ENCODE data around the gene SNRPE.
"Not testable (repeated sequence)": the region's sequence is repeated elsewhere in the genome, so short reads cannot be mapped to it uniquely, and the experiment has no call there.

Gene SNRPE

GRCh38 chr1:203839081-203839480 lies 22.3 kb upstream of the SNRPE start:
- FAIRE-seq (no peak), DNase-seq (ENCODE audit: insufficient read length, low spot score) (no peak)
- TF ChIP-seq PAX5 (IDR thresholded peaks at IDR 0.05; ENCODE audit: insufficient read depth, low read length, severe bottlenecking): no peak
- TF ChIP-seq POU2F2 (IDR thresholded peaks at IDR 0.05; ENCODE audit: low read depth, low read length): no peak
- TF ChIP-seq SPI1 (IDR thresholded peaks at IDR 0.05; ENCODE audit: low read depth, low read length): no peak
- TF ChIP-seq POLR2AphosphoS5 (IDR thresholded peaks at IDR 0.05; ENCODE audit: low read depth, low read length): no peak
- no peak for TF ChIP-seq POLR2A (IDR thresholded peaks at IDR 0.05; ENCODE audit: low read depth, low read length)
- no peak for TF ChIP-seq TAF1 (IDR thresholded peaks at IDR 0.05; ENCODE audit: low read depth, low read length)

- FAIRE-seq (no peak), DNase-seq (ENCODE audit: insufficient read length, low spot score) (no peak)
- no peak for TF ChIP-seq TAF1 (IDR thresholded peaks at IDR 0.05; ENCODE audit: low read depth, low read length)
- TF ChIP-seq PAX5 (IDR thresholded peaks at IDR 0.05; ENCODE audit: insufficient read depth, low read length, severe bottlenecking): no peak
- TF ChIP-seq POLR2A (IDR thresholded peaks at IDR 0.05; ENCODE audit: low read depth, low read length): no peak
- TF ChIP-seq POLR2AphosphoS5 (IDR thresholded peaks at IDR 0.05; ENCODE audit: low read depth, low read length): no peak
- no peak for TF ChIP-seq POU2F2 (IDR thresholded peaks at IDR 0.05; ENCODE audit: low read depth, low read length)
- no peak for TF ChIP-seq SPI1 (IDR thresholded peaks at IDR 0.05; ENCODE audit: low read depth, low read length)
These were observed 21.1 kb upstream of the SNRPE start for GRCh38 chr1:203840208-203840808.

GRCh38 chr1:203842559-203842876 lies 18.9 kb upstream of the SNRPE start:
- no peak for TF ChIP-seq POLR2AphosphoS5 (IDR thresholded peaks at IDR 0.05; ENCODE audit: low read depth, low read length)
- TF ChIP-seq POU2F2 (IDR thresholded peaks at IDR 0.05; ENCODE audit: low read depth, low read length): no peak
- TF ChIP-seq POLR2A (IDR thresholded peaks at IDR 0.05; ENCODE audit: low read depth, low read length): no peak
- TF ChIP-seq PAX5 (IDR thresholded peaks at IDR 0.05; ENCODE audit: insufficient read depth, low read length, severe bottlenecking): no peak
- TF ChIP-seq TAF1 (IDR thresholded peaks at IDR 0.05; ENCODE audit: low read depth, low read length): no peak
- no peak for TF ChIP-seq SPI1 (IDR thresholded peaks at IDR 0.05; ENCODE audit: low read depth, low read length)
- FAIRE-seq: no peak
- DNase-seq (ENCODE audit: insufficient read length, low spot score): no peak

GRCh38 chr1:203843435-203843834 lies 18.0 kb upstream of the SNRPE start:
- TF ChIP-seq SPI1 (IDR thresholded peaks at IDR 0.05; ENCODE audit: low read depth, low read length) (no peak), POLR2AphosphoS5 (IDR thresholded peaks at IDR 0.05; ENCODE audit: low read depth, low read length) (no peak)
- FAIRE-seq (no peak), DNase-seq (ENCODE audit: insufficient read length, low spot score) (no peak)

- FAIRE-seq; DNase-seq (ENCODE audit: insufficient read length, low spot score): not testable (repeated sequence)
These were observed 8.3 kb upstream of the SNRPE start for GRCh38 chr1:203853112-203853511.

- FAIRE-seq: no peak
- TF ChIP-seq SPI1 (IDR thresholded peaks at IDR 0.05; ENCODE audit: low read depth, low read length) (no peak), POU2F2 (IDR thresholded peaks at IDR 0.05; ENCODE audit: low read depth, low read length) (no peak), TAF1 (IDR thresholded peaks at IDR 0.05; ENCODE audit: low read depth, low read length) (no peak), PAX5 (IDR thresholded peaks at IDR 0.05; ENCODE audit: insufficient read depth, low read length, severe bottlenecking) (no peak), POLR2AphosphoS5 (IDR thresholded peaks at IDR 0.05; ENCODE audit: low read depth, low read length) (no peak)
- DNase-seq (ENCODE audit: insufficient read length, low spot score): no peak
These were observed 3.3 kb upstream of the SNRPE start for GRCh38 chr1:203858055-203858454.

GRCh38 chr1:203858975-203859374 lies 2.4 kb upstream of the SNRPE start:
- no peak for DNase-seq (ENCODE audit: insufficient read length, low spot score)
- TF ChIP-seq POLR2AphosphoS5 (IDR thresholded peaks at IDR 0.05; ENCODE audit: low read depth, low read length) (no peak), POLR2A (IDR thresholded peaks at IDR 0.05; ENCODE audit: low read depth, low read length) (no peak), POU2F2 (IDR thresholded peaks at IDR 0.05; ENCODE audit: low read depth, low read length) (no peak), PAX5 (IDR thresholded peaks at IDR 0.05; ENCODE audit: insufficient read depth, low read length, severe bottlenecking) (no peak)
- no peak for FAIRE-seq

GRCh38 chr1:203860396-203861025 lies 888 bp upstream of the SNRPE start:
- no peak for TF ChIP-seq POLR2A (IDR thresholded peaks at IDR 0.05; ENCODE audit: low read depth, low read length)
- no peak for TF ChIP-seq TAF1 (IDR thresholded peaks at IDR 0.05; ENCODE audit: low read depth, low read length)
- TF ChIP-seq PAX5 (IDR thresholded peaks at IDR 0.05; ENCODE audit: insufficient read depth, low read length, severe bottlenecking): no peak
- no peak for TF ChIP-seq POLR2AphosphoS5 (IDR thresholded peaks at IDR 0.05; ENCODE audit: low read depth, low read length)
- TF ChIP-seq SPI1 (IDR thresholded peaks at IDR 0.05; ENCODE audit: low read depth, low read length): no peak
- TF ChIP-seq POU2F2 (IDR thresholded peaks at IDR 0.05; ENCODE audit: low read depth, low read length): no peak
- FAIRE-seq (no peak), DNase-seq (ENCODE audit: insufficient read length, low spot score) (no peak)

- DNase-seq (ENCODE audit: insufficient read length, low spot score): no peak
- TF ChIP-seq POLR2AphosphoS5 (IDR thresholded peaks at IDR 0.05; ENCODE audit: low read depth, low read length) (no peak), PAX5 (IDR thresholded peaks at IDR 0.05; ENCODE audit: insufficient read depth, low read length, severe bottlenecking) (no peak), TAF1 (IDR thresholded peaks at IDR 0.05; ENCODE audit: low read depth, low read length) (no peak), POLR2A (IDR thresholded peaks at IDR 0.05; ENCODE audit: low read depth, low read length) (no peak), POU2F2 (IDR thresholded peaks at IDR 0.05; ENCODE audit: low read depth, low read length) (no peak), SPI1 (IDR thresholded peaks at IDR 0.05; ENCODE audit: low read depth, low read length) (no peak)
- FAIRE-seq: no peak
These were observed 6.4 kb downstream of the SNRPE start for GRCh38 chr1:203867802-203868201.

- FAIRE-seq: no peak
- TF ChIP-seq POLR2A (IDR thresholded peaks at IDR 0.05; ENCODE audit: low read depth, low read length) (no peak), SPI1 (IDR thresholded peaks at IDR 0.05; ENCODE audit: low read depth, low read length) (no peak), POLR2AphosphoS5 (IDR thresholded peaks at IDR 0.05; ENCODE audit: low read depth, low read length) (no peak), PAX5 (IDR thresholded peaks at IDR 0.05; ENCODE audit: insufficient read depth, low read length, severe bottlenecking) (no peak), POU2F2 (IDR thresholded peaks at IDR 0.05; ENCODE audit: low read depth, low read length) (no peak), TAF1 (IDR thresholded peaks at IDR 0.05; ENCODE audit: low read depth, low read length) (no peak)
- DNase-seq (ENCODE audit: insufficient read length, low spot score): no peak
These were observed 8.8 kb downstream of the SNRPE start for GRCh38 chr1:203870245-203870644.

Data from GM12891 (cell line).